ENCODE data around the gene PKN1. TPM values are rescaled to one million over a fixed set of nuclear protein-coding genes. Genes with fewer than 3 reads are reported as not detected.
A peak's percentile ranks its signal among the peaks of the same experiment; 100 is the strongest.

Gene PKN1
- total and polyA plus RNA-seq, 7 experiments from 2014 or later, result 47.2 to 211 (median 198) TPM

- no peaks in the 10 kb centered on the region for H3K27me3 Mint-ChIP-seq
- no peak overlapping the region for H3K27ac ChIP-seq (ENCODE audit: low read depth, low read length)
- ATAC-seq, result no peak
- H3K9me3 Mint-ChIP-seq, result no peaks in the 10 kb centered on the region
- peaks cover 54 to 94% (median 60%) of the 10 kb centered on the region in 3 experiments for H3K36me3 ChIP-seq (ENCODE audit: control insufficient read depth in 2 of 3, insufficient read depth in 3 of 3, low read length in 3 of 3)
- H3K27me3 ChIP-seq (ENCODE audit: control insufficient read depth in 2 of 2, insufficient read depth in 2 of 2, low read length in 2 of 2), result no peaks in the 10 kb centered on the region
- H3K4me3 Mint-ChIP-seq, result peak overlapping the region in 2 of 10 donors; percentile 25 to 39
- peaks cover 16 to 48% (median 33%) of the 10 kb centered on the region in 7 donors for H3K4me1 Mint-ChIP-seq
- H3K9me3 ChIP-seq (ENCODE audit: control insufficient read depth in 2 of 3, low read length in 3 of 3), result no peaks in the 10 kb centered on the region
- ChIA-PET POLR2A (no interaction called here), CTCF (interaction anchor here (0.6 to 2.3 kb wide), 5 partner anchors 11 to 189 kb away, joined by 3 to 5 read pairs (median 3); no protein-coding TSS in a partner anchor)
- peak overlapping the region in 5 of 9 donors; percentile 28 to 85 (median 48) for H3K27ac Mint-ChIP-seq
- peaks cover 4 to 47% (median 21%) of the 10 kb centered on the region in 5 donors for H3K36me3 Mint-ChIP-seq
- no peak overlapping the region for H3K4me3 ChIP-seq (ENCODE audit: low read length)
- peaks cover 29 to 52% of the 10 kb centered on the region in 2 donors for H3K4me1 ChIP-seq (ENCODE audit: control insufficient read depth in 2 of 2, insufficient read depth in 2 of 2, low read length in 2 of 2)
- no peak for DNase-seq
- intact Hi-C loops (cut with micrococcal nuclease), result loop anchor here in 1 of 2 donors (5.0 kb wide), 1 partner anchor 207 kb away; no protein-coding TSS in a partner anchor
Measured at GRCh38 chr19:14409146-14410023, 23.7 kb upstream of the PKN1 start.

- Histone ChIP-seq H3K4me3 (ENCODE audit: low read length) (no peak overlapping the region), H3K9me3 (ENCODE audit: control insufficient read depth in 2 of 3, low read length in 3 of 3) (no peaks in the 10 kb centered on the region), H3K27ac (ENCODE audit: low read depth, low read length) (no peak overlapping the region), H3K4me1 (ENCODE audit: control insufficient read depth in 2 of 2, insufficient read depth in 2 of 2, low read length in 2 of 2) (peaks cover 29 to 49% of the 10 kb centered on the region in 2 donors), H3K27me3 (ENCODE audit: control insufficient read depth in 2 of 2, insufficient read depth in 2 of 2, low read length in 2 of 2) (no peaks in the 10 kb centered on the region), H3K36me3 (ENCODE audit: control insufficient read depth in 2 of 3, insufficient read depth in 3 of 3, low read length in 3 of 3) (peaks cover 49 to 84% (median 51%) of the 10 kb centered on the region in 3 experiments)
- no peaks in the 10 kb centered on the region for H3K9me3 Mint-ChIP-seq
- peak in 2 of 9 donors; percentile 27 to 31 for DNase-seq
- ChIA-PET POLR2A (interaction anchor here (0.6 to 1.4 kb wide), 5 partner anchors 10 to 104 kb away, joined by 3 to 5 read pairs (median 3); no protein-coding TSS in a partner anchor), CTCF (interaction anchor here (0.6 to 2.3 kb wide), 3 partner anchors 10 to 49 kb away, joined by 3 to 5 read pairs (median 4); no protein-coding TSS in a partner anchor)
- intact Hi-C loops (cut with micrococcal nuclease), result no loop called here
- ATAC-seq, result peak; percentile 3
- H3K36me3 Mint-ChIP-seq, result peaks cover 4 to 45% (median 21%) of the 10 kb centered on the region in 5 donors
- peak overlapping the region in 4 of 10 donors; percentile 25 to 58 (median 32) for H3K4me3 Mint-ChIP-seq
- H3K27ac Mint-ChIP-seq, result peak overlapping the region in 8 of 9 donors; percentile 5 to 85 (median 66)
- H3K27me3 Mint-ChIP-seq, result no peaks in the 10 kb centered on the region
- H3K4me1 Mint-ChIP-seq, result peaks cover 23 to 54% (median 41%) of the 10 kb centered on the region in 7 donors
Measured at GRCh38 chr19:14410091-14411051, 22.7 kb upstream of the PKN1 start.

GRCh38 chr19:14411161-14411937 lies 21.8 kb upstream of the PKN1 start:
- H3K36me3 Mint-ChIP-seq, result peaks cover 4 to 45% (median 23%) of the 10 kb centered on the region in 5 donors
- Histone ChIP-seq H3K36me3 (ENCODE audit: control insufficient read depth in 2 of 3, insufficient read depth in 3 of 3, low read length in 3 of 3) (peaks cover 43 to 81% (median 47%) of the 10 kb centered on the region in 3 experiments), H3K9me3 (ENCODE audit: control insufficient read depth in 2 of 3, low read length in 3 of 3) (no peaks in the 10 kb centered on the region), H3K27ac (ENCODE audit: low read depth, low read length) (no peak overlapping the region), H3K4me3 (ENCODE audit: low read length) (no peak overlapping the region), H3K27me3 (ENCODE audit: control insufficient read depth in 2 of 2, insufficient read depth in 2 of 2, low read length in 2 of 2) (no peaks in the 10 kb centered on the region), H3K4me1 (ENCODE audit: control insufficient read depth in 2 of 2, insufficient read depth in 2 of 2, low read length in 2 of 2) (peaks cover 31 to 54% of the 10 kb centered on the region in 2 donors)
- H3K9me3 Mint-ChIP-seq, result peaks cover 0 to 3% (median 0%) of the 10 kb centered on the region in 11 donors
- H3K4me3 Mint-ChIP-seq, result peak overlapping the region in 3 of 10 donors; percentile 16 to 23 (median 21)
- H3K27ac Mint-ChIP-seq, result peak overlapping the region; percentile 24 to 83 (median 62)
- POLR2A ChIA-PET, result interaction anchor here (0.7 to 1.4 kb wide), 3 partner anchors 9 to 103 kb away, joined by 3 to 5 read pairs (median 4); no protein-coding TSS in a partner anchor
- H3K4me1 Mint-ChIP-seq, result peaks cover 33 to 62% (median 47%) of the 10 kb centered on the region in 7 donors
- no peaks in the 10 kb centered on the region for H3K27me3 Mint-ChIP-seq
- ATAC-seq (no peak), DNase-seq (no peak)
- CTCF ChIA-PET, result interaction anchor here (2.3 kb wide), 1 partner anchor 9 kb away, joined by 5 read pairs; no protein-coding TSS in a partner anchor
- intact Hi-C loops (cut with micrococcal nuclease), result no loop called here

GRCh38 chr19:14411938-14412245 lies 21.2 kb upstream of the PKN1 start:
- H3K36me3 Mint-ChIP-seq, result peaks cover 4 to 46% (median 20%) of the 10 kb centered on the region in 5 donors
- ATAC-seq (no peak), DNase-seq (no peak)
- ChIA-PET POLR2A (no interaction called here), CTCF (no interaction called here)
- Histone ChIP-seq H3K36me3 (ENCODE audit: control insufficient read depth in 2 of 3, insufficient read depth in 3 of 3, low read length in 3 of 3) (peaks cover 37 to 77% (median 41%) of the 10 kb centered on the region in 3 experiments), H3K4me1 (ENCODE audit: control insufficient read depth in 2 of 2, insufficient read depth in 2 of 2, low read length in 2 of 2) (peaks cover 36 to 60% of the 10 kb centered on the region in 2 donors), H3K4me3 (ENCODE audit: low read length) (no peak overlapping the region), H3K9me3 (ENCODE audit: control insufficient read depth in 2 of 3, low read length in 3 of 3) (no peaks in the 10 kb centered on the region), H3K27me3 (ENCODE audit: control insufficient read depth in 2 of 2, insufficient read depth in 2 of 2, low read length in 2 of 2) (no peaks in the 10 kb centered on the region), H3K27ac (ENCODE audit: low read depth, low read length) (no peak overlapping the region)
- peaks cover 36 to 63% (median 50%) of the 10 kb centered on the region in 7 donors for H3K4me1 Mint-ChIP-seq
- H3K4me3 Mint-ChIP-seq, result peak overlapping the region in 3 of 10 donors; percentile 21 to 32 (median 23)
- H3K27ac Mint-ChIP-seq, result peak overlapping the region; percentile 24 to 83 (median 51)
- H3K27me3 Mint-ChIP-seq, result no peaks in the 10 kb centered on the region
- H3K9me3 Mint-ChIP-seq, result peaks cover 0 to 3% (median 0%) of the 10 kb centered on the region in 11 donors
- intact Hi-C loops (cut with micrococcal nuclease), result no loop called here

- no peaks in the 10 kb centered on the region for H3K27me3 Mint-ChIP-seq
- CTCF ChIA-PET, result no interaction called here
- ATAC-seq, result no peak
- Histone ChIP-seq H3K9me3 (ENCODE audit: control insufficient read depth in 2 of 3, low read length in 3 of 3) (no peaks in the 10 kb centered on the region), H3K27me3 (ENCODE audit: control insufficient read depth in 2 of 2, insufficient read depth in 2 of 2, low read length in 2 of 2) (no peaks in the 10 kb centered on the region), H3K4me1 (ENCODE audit: control insufficient read depth in 2 of 2, insufficient read depth in 2 of 2, low read length in 2 of 2) (peaks cover 42 to 65% of the 10 kb centered on the region in 2 donors), H3K4me3 (ENCODE audit: low read length) (no peak overlapping the region), H3K36me3 (ENCODE audit: control insufficient read depth in 2 of 3, insufficient read depth in 3 of 3, low read length in 3 of 3) (peaks cover 35 to 71% (median 37%) of the 10 kb centered on the region in 3 experiments), H3K27ac (ENCODE audit: low read depth, low read length) (no peak overlapping the region)
- intact Hi-C loops (cut with micrococcal nuclease), result no loop called here
- H3K9me3 Mint-ChIP-seq, result peaks cover 0 to 3% (median 0%) of the 10 kb centered on the region in 11 donors
- DNase-seq, result no peak
- peak overlapping the region in 1 of 10 donors; percentile 21 for H3K4me3 Mint-ChIP-seq
- peak overlapping the region in 7 of 9 donors; percentile 3 to 83 (median 74) for H3K27ac Mint-ChIP-seq
- peaks cover 4 to 46% (median 20%) of the 10 kb centered on the region in 5 donors for H3K36me3 Mint-ChIP-seq
- peaks cover 39 to 64% (median 50%) of the 10 kb centered on the region in 7 donors for H3K4me1 Mint-ChIP-seq
- POLR2A ChIA-PET, result interaction anchor here (0.6 to 1.6 kb wide), 4 partner anchors 15 to 38 kb away, joined by 3 to 4 read pairs (median 3); no protein-coding TSS in a partner anchor
Measured at GRCh38 chr19:14412324-14412995, 20.6 kb upstream of the PKN1 start.
